ENCODE results near the gene CCT7.
"Not testable (repeated sequence)": the region's sequence is repeated elsewhere in the genome, so short reads cannot be mapped to it uniquely, and the experiment has no call there.

CCT7 gene

DNA sequence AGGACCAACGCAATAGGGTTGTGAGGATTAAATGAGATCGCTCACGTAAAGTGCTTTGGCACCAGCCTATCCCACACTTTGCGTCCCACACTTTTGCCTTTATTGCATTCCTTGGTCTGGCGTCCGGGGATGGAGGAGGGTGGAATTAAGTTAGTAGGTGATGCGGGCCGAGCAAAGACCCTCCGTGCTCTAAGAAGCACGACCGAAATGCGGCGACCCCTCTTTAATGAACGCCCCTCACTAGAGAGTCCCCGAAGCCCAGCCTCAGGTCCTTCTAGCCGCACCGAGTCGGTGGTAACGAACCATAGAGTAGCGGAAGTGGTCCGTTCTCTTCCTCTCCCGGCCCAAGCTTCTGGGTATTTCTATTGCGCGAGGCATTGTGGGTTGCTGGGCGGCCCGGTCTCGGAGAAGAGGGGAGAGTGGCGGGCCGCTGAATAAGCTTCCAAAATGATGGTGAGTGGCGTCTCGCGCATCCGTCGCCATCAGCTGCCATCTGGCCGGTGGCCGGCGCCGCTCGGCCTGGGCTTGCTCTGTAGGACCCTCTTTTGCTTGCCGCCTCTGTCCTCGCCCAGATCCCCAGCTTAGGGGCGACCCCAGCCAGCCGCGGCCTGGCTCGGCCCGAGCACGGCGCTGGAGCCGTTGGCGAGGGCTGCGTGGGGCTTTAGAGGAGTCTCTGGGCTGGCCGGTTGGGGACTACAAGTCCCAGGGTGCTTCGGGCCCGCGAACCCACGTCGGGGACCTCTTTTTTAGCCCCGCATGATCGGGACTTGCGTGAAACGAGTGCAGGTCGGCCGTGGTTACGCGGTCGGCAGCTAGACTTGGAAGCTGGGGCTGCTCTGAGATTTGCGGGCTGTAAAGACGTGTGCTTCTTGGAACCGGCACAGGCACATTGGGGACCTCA is at the start of gene CCT7:
TSS of gene CCT7 (plus strand) at position 377 of the 901 bp plus-strand sequence. CDS start at position 448, 71 bp downstream.
- ATAC-seq (peak; percentile 76), DNase-seq (peak; percentile 85)

DNA sequence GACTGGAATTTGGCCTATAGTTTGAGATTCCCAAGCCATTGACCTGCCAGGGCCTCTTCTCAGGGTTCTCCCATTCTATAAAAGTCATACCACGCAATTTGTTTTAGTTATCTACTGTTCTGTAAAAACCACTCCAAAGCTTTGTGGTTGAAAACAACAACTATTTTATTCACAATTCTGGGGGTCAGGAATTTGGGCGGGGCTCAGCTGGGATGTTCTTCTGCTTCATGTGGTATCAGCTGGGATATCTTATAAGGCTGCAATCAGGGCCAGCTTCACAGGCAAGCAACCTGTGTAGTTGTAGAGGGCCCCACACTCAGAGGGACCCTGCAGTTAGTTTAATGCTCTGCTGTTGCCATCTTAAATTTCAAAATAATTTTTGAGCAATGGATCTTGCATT is 48.1 kb upstream of the CCT7 start:
- DNase-seq (no peak), ATAC-seq (no peak)

DNA sequence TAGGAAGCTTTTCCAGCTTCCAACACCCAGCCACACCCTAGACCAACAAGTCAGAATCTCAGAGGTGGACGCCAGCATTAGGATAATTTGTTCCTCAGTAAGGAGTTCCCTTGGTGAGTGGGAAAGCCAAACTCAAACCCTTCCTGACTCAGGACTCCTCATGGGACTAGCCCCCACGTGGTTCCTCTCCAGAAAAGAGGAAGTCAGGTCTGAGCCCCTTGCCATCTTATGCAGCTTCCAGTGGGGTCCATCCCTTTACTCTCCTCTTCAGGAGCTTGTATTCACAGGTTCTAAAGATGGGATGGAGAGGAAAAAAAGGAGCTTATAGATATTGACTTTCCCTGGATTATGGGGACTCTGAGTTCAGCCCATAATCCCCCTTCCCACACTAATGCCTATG is 46.6 kb upstream of the CCT7 start:
- DNase-seq (no peak), ATAC-seq (no peak)

DNA sequence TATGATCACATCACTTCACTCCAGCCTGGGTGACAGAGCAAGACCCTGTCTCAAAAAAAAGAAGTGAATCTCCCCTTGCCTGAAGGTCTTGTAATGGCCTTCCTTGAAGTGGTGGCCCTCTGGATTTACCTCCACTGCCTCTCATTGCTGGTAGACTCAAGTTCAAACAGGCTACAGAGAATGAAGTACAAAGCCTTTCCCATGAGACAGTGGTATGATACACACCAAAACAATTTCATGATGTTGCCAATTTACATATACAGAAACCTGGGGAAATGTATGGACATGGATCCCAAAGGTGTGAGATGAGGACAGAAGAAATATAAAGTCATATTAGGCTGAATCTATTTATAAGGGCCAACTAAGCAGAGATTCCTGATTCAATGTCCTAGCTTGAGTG is 36.5 kb upstream of the CCT7 start:
- ATAC-seq (no peak), DNase-seq (no peak)

DNA sequence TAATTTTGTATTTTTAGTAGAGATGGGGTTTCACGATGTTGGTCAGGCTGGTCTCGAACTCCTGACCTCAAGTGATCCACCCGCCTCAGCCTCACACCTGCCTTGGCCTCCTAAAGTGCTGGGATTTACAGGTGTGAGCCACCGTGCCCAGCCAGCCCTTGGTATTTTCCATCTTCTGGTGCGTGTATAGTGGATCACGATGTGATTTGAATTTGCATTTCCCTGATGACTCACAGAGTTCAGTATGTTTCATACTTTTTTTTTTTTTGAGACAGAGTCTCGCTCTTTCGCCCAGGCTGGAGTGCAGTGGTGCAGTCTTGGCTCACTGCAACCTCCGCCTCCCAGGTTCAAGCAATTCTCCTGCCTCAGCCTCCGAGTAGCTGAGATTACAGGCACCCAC is 33.8 kb upstream of the CCT7 start:
- ATAC-seq, result peak; percentile 31

DNA sequence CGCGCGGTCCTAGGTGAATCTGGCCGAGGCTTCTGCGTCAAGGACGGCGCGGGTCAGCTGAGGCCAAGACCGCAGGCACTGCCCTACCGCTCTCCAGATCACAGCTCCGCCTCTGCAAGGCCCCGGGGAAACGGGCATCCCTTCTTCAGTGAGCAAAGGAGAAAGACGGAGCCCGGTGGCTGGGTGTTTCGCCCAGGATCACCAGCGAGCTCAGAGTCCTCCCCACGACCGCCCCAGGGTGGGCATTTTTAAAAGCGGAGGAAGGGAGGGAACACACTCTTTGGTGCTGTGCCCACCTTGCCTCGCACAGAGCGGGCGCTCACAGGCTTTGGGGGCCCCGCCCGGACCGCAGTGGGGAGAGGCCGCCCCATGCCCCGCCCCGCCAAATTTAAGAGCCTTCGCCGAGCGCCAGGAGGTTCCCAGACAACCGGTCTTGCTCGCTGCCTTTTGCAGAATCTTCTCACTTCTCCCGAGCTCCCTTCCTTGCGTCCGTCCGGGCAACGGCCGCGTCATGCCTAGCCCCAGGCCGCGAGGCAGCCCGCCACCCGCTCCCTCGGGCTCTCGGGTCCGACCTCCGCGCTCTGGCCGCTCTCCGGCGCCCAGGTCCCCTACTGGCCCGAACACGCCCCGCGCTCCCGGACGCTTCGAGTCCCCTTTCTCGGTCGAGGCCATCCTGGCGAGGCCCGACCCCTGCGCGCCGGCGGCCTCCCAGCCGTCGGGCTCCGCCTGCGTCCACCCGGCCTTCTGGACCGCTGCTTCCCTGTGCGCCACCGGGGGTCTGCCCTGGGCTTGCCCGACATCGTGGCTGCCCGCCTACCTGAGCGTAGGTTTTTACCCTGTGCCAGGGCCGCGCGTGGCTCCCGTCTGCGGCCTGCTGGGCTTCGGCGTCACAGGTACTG is 31.7 kb upstream of the CCT7 start, which contains the start of gene NOTO:
TSS of gene NOTO (plus strand) at position 419 of the 899 bp plus-strand sequence. CDS start at position 512, 93 bp downstream.
- ATAC-seq (peak; percentile 47), DNase-seq (peak; percentile 19)

More for the DNA sequence above, 33.8 kb upstream of the CCT7 start:
- not testable (repeated sequence) for DNase-seq

DNA sequence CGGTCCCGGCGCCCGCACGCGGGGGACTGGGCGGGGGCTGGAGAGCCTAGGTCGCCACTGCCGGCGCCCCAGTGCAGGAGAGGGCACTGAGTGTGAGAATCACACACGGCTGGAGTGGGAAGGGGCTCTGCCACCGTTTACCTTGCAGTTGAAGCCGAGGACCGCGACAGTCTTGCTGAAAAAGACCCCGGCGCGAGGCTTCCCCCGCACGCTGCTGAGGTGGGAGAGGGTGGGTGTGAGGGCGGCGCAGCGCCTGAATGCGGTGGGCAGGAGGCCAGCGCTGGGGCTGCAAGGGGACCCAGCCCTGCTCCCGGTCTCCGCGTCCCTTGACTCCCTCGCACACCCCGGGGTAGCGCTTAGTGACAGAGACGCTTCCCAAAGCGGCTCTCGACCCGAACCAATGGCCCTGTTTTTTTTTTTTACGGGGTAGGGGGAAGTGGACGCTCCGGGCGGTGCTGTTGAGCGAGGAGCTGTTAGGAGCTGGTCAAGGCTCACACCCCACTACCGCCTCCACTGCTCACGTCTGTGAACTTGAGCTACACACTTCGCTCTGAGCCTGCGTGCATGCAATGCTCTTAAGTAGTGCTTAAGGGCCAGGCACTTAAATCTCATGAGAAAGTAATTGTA is 30.9 kb upstream of the CCT7 start:
- peak; percentile 17 for ATAC-seq
- DNase-seq, result no peak

DNA sequence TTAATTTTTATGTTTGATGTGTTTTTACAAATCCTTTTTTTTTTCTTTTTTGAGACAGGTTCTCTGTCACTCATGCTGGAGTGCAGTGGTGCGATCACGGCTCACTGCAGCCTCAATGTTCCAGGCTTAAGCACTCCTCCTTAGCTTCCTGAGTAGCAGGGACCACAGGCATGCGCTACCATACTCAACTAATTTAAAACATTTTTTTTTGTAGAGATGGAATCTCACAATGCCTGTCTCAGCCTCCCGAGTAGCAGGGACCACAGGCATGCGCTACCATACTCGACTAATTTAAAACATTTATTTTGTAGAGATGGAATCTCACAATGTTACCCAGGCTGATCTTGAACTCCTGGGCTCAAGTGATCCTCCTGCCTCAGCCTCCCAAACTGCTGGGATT is 28.5 kb upstream of the CCT7 start:
- ATAC-seq (no peak), DNase-seq (no peak)

DNA sequence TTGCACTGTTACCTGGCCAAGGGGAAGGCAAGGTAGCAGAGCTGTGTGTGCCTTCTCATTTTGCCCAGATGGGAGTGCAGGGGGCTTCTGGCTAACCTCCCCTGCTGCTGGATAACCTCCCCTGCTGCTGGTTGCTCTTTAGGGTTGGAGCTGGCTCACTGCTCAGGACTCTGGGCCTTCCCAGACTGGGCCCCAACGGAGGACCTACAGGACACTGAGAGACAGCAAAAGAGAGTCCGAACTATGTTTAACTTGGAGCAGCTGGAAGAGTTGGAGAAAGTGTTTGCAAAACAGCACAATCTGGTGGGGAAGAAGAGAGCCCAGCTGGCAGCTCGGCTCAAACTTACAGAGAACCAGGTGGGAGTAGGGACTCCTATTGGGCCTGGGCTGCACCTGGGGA is 25.9 kb upstream of the CCT7 start:
- ATAC-seq, result no peak
- no peak for DNase-seq

DNA sequence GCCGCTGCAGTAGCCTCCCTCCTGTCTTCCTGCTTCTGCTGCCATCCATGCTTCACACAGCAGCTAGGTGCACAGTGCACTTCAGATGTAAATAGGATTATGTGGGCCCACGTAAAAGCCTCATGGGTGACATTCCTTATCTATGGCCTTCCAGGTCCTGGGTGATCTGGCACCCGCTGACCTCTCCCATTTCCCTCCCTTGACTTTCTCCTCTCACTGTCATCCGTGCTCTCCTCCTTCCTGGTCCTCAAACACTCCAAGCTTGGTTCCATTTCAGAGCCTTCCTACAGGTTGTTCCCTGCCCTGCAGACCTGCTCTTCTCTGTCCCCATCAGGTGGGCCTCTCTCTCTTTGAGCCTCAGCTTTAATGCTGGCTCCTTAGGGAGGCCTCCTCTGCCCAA is 24.1 kb upstream of the CCT7 start:
- no peak for ATAC-seq
- DNase-seq, result no peak

DNA sequence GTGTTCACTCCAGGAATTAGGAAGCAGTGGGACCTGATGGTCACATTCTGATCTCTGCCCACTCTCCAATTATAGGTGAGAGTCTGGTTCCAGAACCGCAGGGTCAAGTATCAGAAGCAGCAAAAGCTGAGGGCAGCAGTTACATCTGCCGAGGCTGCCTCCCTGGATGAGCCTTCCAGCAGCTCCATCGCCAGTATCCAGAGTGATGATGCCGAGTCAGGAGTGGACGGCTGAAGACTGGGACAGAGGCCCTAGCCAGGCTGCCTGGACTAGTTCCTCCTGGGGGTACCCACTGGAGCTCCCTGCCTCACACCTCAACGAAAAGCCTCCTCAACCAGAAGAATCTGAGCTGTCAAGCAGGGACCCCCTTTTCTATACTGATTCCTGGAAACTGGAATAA is 23.4 kb upstream of the CCT7 start:
- no peak for DNase-seq
- no peak for ATAC-seq

DNA sequence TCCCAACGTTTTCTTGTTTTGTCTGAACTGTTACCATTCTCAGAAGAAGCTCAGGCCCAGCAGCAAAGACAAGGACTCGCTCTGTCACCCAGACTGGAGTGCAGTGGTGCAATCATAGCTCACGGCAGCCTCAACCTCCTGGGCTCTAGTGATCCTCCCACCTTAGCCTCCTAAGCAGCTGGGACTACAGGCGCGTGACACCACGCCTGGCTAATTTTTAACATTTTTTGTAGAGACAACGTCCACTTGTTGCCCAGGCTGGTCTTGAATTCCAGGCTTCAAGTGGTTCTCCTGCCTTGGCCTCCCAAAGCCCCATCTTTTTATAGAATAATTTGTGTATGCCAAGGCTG is 22.0 kb upstream of the CCT7 start:
- ATAC-seq (no peak), DNase-seq (no peak)

DNA sequence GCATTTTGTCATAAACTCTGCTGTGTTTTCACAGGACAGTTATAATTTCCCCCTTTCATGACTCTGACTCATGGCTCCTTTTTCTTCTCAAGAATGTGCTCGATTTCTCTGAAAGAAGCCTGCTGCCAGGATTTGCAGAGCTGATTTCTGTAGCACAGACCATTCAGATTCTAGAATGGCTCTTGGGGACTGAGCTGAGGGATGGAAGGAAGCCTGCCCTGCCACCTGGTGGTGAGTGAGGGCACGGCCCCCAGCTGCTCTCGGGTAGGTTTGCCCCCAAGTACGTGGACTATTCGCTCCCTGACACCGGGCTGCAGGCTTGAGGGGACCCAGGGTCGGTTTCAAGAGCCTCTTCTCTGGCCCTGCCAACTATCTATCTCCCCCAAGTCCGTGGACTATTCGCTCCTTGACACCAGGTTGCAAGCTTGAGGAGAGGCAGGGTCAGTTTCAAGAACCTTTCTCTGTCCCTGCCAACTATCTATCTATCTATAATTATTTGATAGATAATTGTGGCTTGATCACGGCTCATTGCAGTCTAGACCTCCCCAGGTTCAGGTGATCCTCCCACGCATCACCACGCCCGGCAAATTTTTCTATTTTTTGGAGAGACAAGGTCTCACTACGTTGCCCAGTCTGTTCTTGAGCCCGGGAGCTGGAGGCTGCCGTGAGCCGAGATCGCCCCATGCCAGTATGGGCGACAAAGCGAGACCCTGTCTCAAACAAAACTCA is 21.5 kb upstream of the CCT7 start:
- peak; percentile 81 for DNase-seq
- ATAC-seq, result peak; percentile 72

DNA sequence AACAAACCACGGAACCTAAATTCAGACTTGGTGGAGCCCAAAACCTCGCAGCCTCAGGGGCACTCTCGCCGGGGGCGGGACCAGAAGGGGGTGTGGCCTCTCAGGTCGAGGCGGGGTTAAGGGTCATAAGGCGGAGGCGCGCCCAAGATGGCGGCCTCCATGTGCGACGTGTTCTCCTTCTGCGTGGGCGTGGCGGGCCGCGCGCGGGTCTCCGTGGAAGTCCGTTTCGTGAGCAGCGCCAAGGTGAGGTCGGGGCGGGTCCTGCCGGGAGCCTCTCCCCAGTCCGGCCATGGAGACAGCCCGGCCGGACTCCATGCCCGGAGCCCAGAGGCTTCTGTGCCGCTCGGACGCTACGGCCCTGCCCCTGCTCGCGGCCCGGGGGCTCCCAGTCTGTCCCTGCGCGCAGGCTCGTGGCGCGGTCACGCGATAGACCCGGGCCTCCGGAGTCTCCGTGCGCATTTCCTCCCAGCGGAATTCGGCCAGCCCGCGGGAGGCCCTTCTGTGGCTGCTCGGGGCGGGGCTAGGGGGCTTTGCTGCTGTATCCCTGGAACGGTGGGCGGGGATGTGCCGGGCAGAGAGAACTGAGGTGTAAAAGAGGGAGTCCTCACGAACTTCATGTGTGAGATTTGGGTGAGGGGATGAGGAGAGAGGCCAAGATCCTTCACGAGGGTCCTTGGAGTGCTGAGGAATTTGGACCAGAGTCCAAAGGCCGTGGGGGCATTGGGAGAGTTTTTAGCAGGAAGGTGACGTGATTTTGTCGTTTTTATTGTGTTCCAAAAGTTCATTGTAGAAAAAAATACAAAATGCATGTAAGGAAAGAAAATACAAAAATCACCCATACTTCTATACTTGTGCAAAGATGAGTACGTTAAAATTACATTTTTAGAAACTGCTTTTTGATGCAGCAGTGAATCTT is 19.7 kb upstream of the CCT7 start, which contains the start of gene SMYD5:
TSS of gene SMYD5 (plus strand) at position 126 of the 916 bp plus-strand sequence. CDS start at position 148, 22 bp downstream.
- ATAC-seq (peak; percentile 90), DNase-seq (peak; percentile 95)

DNA sequence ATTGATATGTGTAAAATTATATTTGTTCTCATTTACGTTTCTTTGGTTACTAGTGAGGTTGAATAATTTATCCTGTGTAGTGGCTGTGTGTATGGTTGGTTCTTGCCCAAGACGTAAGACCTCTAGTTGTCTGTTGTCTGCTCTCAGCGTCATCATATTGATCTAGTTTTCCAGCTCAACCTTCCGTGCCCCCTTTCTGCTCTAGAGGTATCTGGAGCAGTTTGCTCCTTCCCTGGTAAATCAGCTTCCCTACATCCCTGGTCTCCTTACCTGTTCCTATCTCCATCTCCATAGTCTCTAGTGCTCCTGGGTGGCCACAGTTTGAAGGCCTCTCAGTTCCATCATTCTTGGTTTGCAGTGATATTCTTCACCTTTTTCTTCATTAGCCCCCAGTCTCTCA is 18.9 kb upstream of the CCT7 start:
- DNase-seq (no peak), ATAC-seq (no peak)

DNA sequence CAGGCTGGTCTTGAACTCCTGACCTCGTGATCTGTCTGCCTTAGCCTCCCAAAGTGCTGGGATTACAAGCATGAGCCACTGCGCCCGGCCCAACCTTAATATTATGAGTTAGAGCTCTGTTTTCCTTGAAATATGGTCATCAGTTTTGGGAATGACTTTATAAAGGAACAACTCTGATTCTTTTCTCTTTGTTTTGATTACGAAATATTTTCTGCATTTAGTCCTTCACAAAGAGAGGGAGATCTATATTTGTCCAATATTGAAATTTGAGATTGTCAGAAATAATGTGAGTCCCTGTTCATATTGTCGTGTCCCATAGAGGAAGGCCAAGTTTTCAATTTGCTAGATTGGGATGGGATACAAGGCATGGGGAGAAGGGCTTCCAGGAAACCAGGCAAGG is 16.9 kb upstream of the CCT7 start:
- no peak for DNase-seq
- no peak for ATAC-seq

DNA sequence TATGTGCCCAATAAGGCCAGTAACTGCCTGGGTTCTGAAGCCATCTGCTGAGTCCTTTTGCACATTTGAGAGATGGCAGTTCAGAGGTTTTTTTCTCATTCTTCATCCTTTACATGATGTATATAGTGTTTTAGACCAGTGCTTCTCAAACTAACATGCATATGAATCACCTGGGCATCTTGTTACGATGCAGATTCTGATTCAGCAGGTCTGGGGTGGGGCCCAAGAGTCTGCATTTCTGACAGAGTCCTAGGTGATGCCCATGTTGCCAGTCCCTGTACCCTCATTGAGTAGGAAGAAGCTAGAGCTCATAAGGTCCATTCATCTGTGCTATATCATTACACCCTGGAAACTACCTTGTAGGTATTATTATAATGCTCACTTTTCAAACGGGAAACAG is 16.3 kb upstream of the CCT7 start:
- DNase-seq (no peak), ATAC-seq (no peak)

DNA sequence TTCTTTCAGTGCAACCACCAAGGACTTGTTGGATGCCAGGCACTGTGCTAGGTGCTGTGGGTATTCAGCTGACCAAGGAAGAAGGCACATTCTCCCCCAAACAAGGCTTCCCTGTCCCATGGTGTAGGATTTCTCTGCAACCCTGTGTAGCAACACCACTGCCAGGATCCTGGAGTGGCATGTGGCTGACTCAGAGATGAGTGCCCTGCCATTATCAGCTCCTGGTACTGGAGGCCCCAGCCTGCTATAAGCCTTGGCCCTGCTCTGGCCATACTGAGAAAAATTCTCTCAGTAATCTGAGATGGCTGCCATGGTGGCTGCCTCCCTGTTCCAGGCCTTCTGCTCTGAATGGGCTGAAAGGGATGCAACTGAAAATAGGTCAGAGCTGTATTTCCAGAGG is 15.8 kb upstream of the CCT7 start:
- ATAC-seq (no peak), DNase-seq (no peak)

DNA sequence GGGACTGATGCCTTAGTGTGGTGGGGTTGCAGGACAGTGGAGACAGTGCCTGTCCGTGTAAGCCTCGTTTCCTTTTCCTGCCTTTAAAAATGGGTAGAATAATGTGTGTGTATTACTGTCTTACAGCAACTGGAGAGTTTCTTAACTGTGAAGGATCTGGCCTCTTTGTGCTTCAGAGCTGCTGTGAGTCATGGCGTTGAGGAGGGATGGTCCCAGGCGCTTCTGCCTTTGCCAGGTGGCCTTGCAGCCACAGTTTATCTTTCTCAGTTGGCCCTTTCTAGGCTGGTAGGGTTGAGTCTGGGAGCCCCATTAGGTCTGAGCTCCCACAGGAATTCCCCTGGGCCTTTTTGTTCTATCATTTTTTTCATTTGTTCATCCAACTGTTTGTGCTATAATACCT is 10.3 kb upstream of the CCT7 start:
- ATAC-seq, result no peak
- DNase-seq, result no peak

DNA sequence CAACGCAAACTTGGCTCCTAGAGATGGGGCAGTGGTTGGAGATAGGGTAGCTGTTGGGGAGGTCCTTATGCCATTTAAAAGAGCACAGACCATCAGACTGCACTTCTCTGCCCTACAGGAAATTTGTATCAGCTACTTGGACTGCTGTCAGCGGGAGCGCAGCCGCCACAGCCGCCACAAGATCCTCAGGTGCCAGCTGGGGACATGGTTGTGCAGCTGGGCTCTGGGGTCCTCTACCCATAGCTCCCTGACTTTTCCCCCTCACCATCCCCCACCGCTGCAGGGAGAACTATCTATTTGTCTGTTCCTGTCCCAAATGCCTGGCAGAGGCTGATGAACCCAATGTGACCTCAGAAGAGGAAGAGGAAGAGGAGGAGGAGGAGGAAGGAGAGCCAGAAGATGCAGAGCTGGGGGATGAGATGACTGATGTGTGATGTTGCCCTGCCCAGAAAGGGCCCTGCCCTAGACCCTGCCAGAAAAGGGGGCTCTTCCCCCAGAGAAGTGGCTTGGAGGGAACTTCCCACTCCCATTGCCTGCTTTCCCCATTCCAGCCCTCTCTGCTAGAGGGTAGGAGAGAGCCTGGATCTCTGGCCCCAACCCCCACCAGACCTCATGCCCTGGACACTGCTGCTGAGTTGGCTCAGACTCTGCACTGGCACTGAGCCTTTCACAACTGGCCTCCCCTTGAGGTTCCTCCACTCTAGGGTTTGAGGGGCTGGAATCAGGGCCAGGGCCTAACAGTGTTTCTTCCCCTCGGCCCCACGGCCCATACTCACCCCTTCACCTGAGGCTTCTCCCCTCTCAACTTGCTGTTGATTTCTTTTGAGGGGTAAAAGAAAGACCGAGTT is 8.4 kb upstream of the CCT7 start:
- no peak for ATAC-seq
- DNase-seq, result no peak

All from stimulated activated naive CD8-positive, alpha-beta T cell treated with anti-CD3 and anti-CD28 coated beads, Interleukin-15, Interleukin-2, amounts not matched to agents 100 U/mL and 50 U/mL, for 24 hours (primary cell).